ENCODE measurements around the gene DNAJC5. TPM values are rescaled to one million over a fixed set of nuclear protein-coding genes. Genes with fewer than 3 reads are reported as not detected.

Gene DNAJC5
- total RNA-seq, 2 experiments from 2014 or later, result 58.6 to 59.7 TPM

- no peak overlapping the region for H3K27ac Mint-ChIP-seq
- H3K4me1 Mint-ChIP-seq, result peaks cover 46% of the 10 kb centered on the region
- peaks cover 42% of the 10 kb centered on the region for H3K36me3 Mint-ChIP-seq (ENCODE audit: low read depth)
- H3K9me3 Mint-ChIP-seq, result peaks cover 3% of the 10 kb centered on the region
- no peak for DNase-seq
- no peaks in the 10 kb centered on the region for H3K27me3 Mint-ChIP-seq
- POLR2A ChIA-PET, result interaction anchor here (2.0 kb wide), 1 partner anchor 79 kb away, joined by 5 read pairs; the partner anchor contains the start of gene TPD52L2
- CTCF ChIA-PET, result no interaction called here
- H3K4me3 Mint-ChIP-seq, result no peak overlapping the region
Measured at GRCh38 chr20:63944078-63944941, 49.4 kb downstream of the DNAJC5 start.

DNA sequence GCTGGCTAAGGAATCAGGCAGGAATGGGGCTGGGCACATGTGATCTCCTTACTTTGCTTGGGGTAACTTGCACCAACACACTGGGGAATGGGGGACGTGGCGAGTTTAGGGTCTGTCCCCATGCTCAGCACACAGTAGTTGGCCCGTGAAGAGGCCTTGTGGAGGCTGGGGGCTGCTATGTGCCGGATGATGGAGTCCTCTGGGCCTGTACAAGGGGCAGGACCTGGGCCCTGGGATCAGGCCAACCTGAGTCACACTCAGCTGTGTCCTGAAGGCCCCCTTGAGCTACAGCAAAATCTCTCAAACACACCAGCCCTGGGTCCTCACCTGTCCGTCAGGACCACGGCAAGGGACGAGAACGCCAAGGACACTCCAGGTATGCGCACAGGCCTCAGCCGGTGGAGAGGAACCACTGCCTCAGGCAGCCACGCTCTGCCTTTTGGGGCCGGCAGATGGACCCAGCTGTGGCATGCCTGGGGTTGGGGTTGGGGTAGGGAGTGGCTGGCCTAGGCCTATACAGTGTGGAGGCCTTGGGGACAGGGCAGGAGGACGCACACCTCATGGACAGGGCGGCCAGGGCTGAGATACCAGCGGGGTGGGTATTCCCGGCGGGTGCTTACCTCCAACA, 50.2 kb downstream of the DNAJC5 start:
- Mint-ChIP-seq H3K27me3 (no peaks in the 10 kb centered on the region), H3K4me3 (no peak overlapping the region), H3K36me3 (ENCODE audit: low read depth) (peaks cover 38% of the 10 kb centered on the region), H3K4me1 (peaks cover 53% of the 10 kb centered on the region), H3K9me3 (peaks cover 3% of the 10 kb centered on the region), H3K27ac (peak overlapping the region; percentile 31)
- no peak for DNase-seq
- ChIA-PET CTCF (no interaction called here), POLR2A (no interaction called here)

- POLR2A ChIA-PET, result interaction anchor here (0.7 kb wide), 1 partner anchor 11 kb away, joined by 3 read pairs; no protein-coding TSS in a partner anchor
Measured at GRCh38 chr20:63945921-63946920, 51.3 kb downstream of the DNAJC5 start.

GRCh38 chr20:63946986-63947637, 52.2 kb downstream of the DNAJC5 start:
- Mint-ChIP-seq H3K27me3 (no peaks in the 10 kb centered on the region), H3K36me3 (ENCODE audit: low read depth) (peaks cover 24% of the 10 kb centered on the region), H3K27ac (peak overlapping the region; percentile 90), H3K9me3 (peaks cover 3% of the 10 kb centered on the region), H3K4me1 (peaks cover 45% of the 10 kb centered on the region), H3K4me3 (no peak overlapping the region)
- no peak for DNase-seq
- POLR2A ChIA-PET, result interaction anchor here (0.7 kb wide), 1 partner anchor 11 kb away, joined by 3 read pairs; no protein-coding TSS in a partner anchor
- CTCF ChIA-PET, result no interaction called here

More at GRCh38 chr20:63945921-63946920, 51.3 kb downstream of the DNAJC5 start:
- Mint-ChIP-seq H3K27ac (no peak overlapping the region), H3K9me3 (peaks cover 3% of the 10 kb centered on the region), H3K27me3 (no peaks in the 10 kb centered on the region), H3K36me3 (ENCODE audit: low read depth) (peaks cover 28% of the 10 kb centered on the region), H3K4me1 (peaks cover 48% of the 10 kb centered on the region), H3K4me3 (no peak overlapping the region)
- CTCF ChIA-PET, result interaction anchor here (0.9 kb wide), 1 partner anchor 8 kb away, joined by 3 read pairs; no protein-coding TSS in a partner anchor
- DNase-seq, result no peak

- ChIA-PET POLR2A (no interaction called here), CTCF (no interaction called here)
- Mint-ChIP-seq H3K27ac (peak overlapping the region; percentile 90), H3K9me3 (peaks cover 3% of the 10 kb centered on the region), H3K4me3 (peak overlapping the region; percentile 58), H3K27me3 (no peaks in the 10 kb centered on the region), H3K4me1 (peaks cover 43% of the 10 kb centered on the region), H3K36me3 (ENCODE audit: low read depth) (peaks cover 20% of the 10 kb centered on the region)
- DNase-seq, result peak; percentile 51
Measured at GRCh38 chr20:63947638-63948456, 52.9 kb downstream of the DNAJC5 start.

GRCh38 chr20:63950701-63951397, 55.9 kb downstream of the DNAJC5 start:
- Mint-ChIP-seq H3K27ac (no peak overlapping the region), H3K9me3 (peaks cover 3% of the 10 kb centered on the region), H3K27me3 (no peaks in the 10 kb centered on the region), H3K36me3 (ENCODE audit: low read depth) (peaks cover 6% of the 10 kb centered on the region), H3K4me3 (no peak overlapping the region), H3K4me1 (peaks cover 59% of the 10 kb centered on the region)
- CTCF ChIA-PET, result interaction anchor here (1.4 kb wide), 1 partner anchor 23 kb away, joined by 3 read pairs; no protein-coding TSS in a partner anchor
- no peak for DNase-seq
- POLR2A ChIA-PET, result no interaction called here

DNA sequence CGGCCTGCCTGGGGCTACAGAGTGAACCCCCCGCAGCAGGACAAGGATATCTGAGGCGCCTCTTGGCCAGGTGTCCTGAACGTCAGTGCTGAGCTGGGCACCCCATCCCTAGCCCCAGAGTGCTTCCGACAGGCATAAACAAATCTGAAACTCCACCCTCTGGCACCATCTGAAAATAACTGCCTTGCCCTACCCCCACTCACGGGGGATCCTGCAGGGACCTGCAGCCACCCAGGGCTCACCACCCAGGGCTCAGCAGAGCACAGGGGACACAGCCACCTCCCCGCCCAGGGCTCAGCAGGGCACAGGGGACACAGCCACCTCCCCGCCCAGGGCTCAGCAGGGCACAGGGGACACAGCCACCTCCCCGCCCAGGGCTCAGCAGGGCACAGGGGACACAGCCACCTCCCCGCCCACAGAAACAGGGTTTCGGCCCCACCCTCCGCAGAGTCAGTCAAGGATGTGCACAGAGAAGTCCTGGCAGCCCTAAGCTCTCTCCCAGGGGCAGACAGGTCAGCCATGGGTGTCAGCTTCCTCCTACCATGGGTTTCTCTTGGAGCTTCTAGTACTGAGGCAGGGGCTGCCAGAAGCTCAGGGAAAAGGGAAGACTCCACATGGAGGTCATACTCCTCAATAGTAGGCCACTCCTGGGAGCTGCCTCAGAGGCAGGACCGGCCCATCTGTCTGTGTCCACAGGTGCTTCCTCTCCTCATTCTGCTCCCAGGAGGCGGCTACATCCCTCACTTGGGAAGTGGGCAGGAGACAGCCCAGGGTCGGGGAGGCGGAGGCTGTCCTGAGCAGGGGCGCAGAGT, 56.7 kb downstream of the DNAJC5 start:
- ChIA-PET POLR2A (no interaction called here), CTCF (interaction anchor here (1.4 kb wide), 1 partner anchor 22 kb away, joined by 3 read pairs; no protein-coding TSS in a partner anchor)
- no peak for DNase-seq
- Mint-ChIP-seq H3K9me3 (peaks cover 3% of the 10 kb centered on the region), H3K27ac (no peak overlapping the region), H3K27me3 (no peaks in the 10 kb centered on the region), H3K36me3 (ENCODE audit: low read depth) (peaks cover 5% of the 10 kb centered on the region), H3K4me3 (no peak overlapping the region), H3K4me1 (peaks cover 61% of the 10 kb centered on the region)

GRCh38 chr20:63952210-63952535, 57.2 kb downstream of the DNAJC5 start:
- POLR2A ChIA-PET, result no interaction called here

DNA sequence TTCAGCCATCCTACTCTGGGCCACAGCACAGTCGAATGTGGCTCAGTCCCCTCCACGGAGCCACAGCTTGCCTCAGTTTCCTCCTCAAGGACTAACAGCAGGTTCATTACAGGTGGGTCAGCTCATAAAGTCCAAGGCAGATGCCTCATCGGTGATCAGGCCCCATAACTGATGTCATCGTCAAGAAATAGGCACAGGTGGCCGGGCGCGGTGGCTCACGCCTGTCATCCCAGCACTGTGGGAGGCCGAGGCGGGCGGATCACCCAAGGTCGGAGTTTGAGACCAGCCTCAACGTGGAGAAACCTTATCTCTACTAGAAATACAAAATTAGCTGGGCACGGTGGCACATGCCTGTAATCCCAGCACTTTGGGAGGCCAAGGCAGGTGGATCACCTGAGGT, 57.8 kb downstream of the DNAJC5 start:
- Mint-ChIP-seq H3K9me3 (peaks cover 3% of the 10 kb centered on the region), H3K27ac (no peak overlapping the region), H3K4me1 (peaks cover 61% of the 10 kb centered on the region), H3K4me3 (no peak overlapping the region), H3K36me3 (ENCODE audit: low read depth) (peaks cover 3% of the 10 kb centered on the region), H3K27me3 (no peaks in the 10 kb centered on the region)
- ChIA-PET POLR2A (no interaction called here), CTCF (interaction anchor here (0.9 kb wide), 1 partner anchor 21 kb away, joined by 4 read pairs; no protein-coding TSS in a partner anchor)
- no peak for DNase-seq

More at GRCh38 chr20:63952210-63952535, 57.2 kb downstream of the DNAJC5 start:
- CTCF ChIA-PET, result interaction anchor here (0.9 to 1.4 kb wide), 2 partner anchors 22 kb away, joined by 3 to 4 read pairs; no protein-coding TSS in a partner anchor
- DNase-seq, result no peak
- Mint-ChIP-seq H3K27me3 (no peaks in the 10 kb centered on the region), H3K4me3 (no peak overlapping the region), H3K27ac (no peak overlapping the region), H3K36me3 (ENCODE audit: low read depth) (peaks cover 3% of the 10 kb centered on the region), H3K9me3 (peaks cover 3% of the 10 kb centered on the region), H3K4me1 (peaks cover 59% of the 10 kb centered on the region)

DNA sequence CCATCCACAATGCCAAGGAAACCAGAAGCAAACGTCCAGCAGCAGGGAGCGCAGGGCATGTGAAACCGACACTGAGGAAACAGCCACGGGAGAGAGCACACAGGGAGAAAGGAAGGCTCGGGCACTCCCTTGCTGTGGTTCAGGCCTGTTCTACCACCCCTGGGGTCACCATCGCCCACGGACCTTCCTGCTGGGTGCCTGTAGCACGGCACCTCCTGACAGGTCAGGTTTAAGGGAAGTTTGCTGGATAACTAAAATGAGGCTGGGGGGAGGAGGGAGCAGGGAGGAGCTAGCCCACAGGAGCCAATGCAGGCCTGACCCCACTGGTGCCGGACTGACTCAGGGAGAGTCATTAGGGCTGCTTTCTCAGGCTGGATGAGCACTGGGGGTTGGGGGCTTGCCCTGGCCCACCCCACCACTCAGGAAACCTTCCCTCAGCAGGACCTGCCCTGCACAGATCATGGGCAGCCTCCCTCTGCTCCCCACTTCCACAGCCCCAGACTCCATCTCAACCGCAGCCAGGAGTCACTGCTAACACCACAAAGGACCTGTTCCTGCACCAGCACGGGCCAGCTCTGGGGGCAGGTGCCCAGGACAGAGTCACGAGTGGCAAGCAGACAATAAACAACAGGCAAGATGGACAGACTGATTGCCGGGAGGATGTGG, 59.0 kb downstream of the DNAJC5 start:
- H3K27ac Mint-ChIP-seq, result peak overlapping the region; percentile 52
- POLR2A ChIA-PET, result no interaction called here
- H3K4me1 Mint-ChIP-seq, result peaks cover 58% of the 10 kb centered on the region
- no peaks in the 10 kb centered on the region for H3K27me3 Mint-ChIP-seq
- no peaks in the 10 kb centered on the region for H3K9me3 Mint-ChIP-seq
- CTCF ChIA-PET, result interaction anchor here (1.0 to 1.6 kb wide), 2 partner anchors 8 to 416 kb away, joined by 3 read pairs; partner anchors contain the start of gene PTK6
- H3K36me3 Mint-ChIP-seq (ENCODE audit: low read depth), result no peaks in the 10 kb centered on the region
- H3K4me3 Mint-ChIP-seq, result peak overlapping the region; percentile 79
- DNase-seq, result no peak

Measured in activated CD4-positive, alpha-beta memory T cell treated with anti-CD3 and anti-CD28 coated beads, Interleukin-2, amount 10 ng/mL, durations not matched to agents 7 days and 5 days (primary cell).